ENCODE results near the gene SLC25A22. TPM values are rescaled to one million over a fixed set of nuclear protein-coding genes. Genes with fewer than 3 reads are reported as not detected.

The SLC25A22 gene
- total and polyA plus RNA-seq, 4 donors, result 3.2 to 12.9 (median 7.9) TPM

DNA sequence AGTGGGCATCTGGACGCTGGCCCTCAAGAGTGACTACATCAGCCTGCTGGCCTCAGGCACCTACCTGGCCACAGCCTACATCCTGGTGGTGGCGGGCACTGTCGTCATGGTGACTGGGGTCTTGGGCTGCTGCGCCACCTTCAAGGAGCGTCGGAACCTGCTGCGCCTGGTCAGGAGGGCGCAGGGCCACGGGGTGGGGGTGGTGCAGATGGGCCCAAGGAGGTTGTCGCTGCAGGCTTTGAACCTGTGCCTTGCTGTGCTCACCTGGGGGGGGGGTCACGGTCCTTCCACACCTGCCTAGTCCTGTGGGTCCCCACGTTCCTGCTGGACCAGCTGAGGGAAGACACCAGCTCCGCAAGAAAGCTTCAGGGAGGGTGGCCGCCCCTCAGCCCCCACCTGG is 38.2 kb upstream of the SLC25A22 start:
- Histone ChIP-seq H3K27ac (ENCODE audit: low read depth in 1 of 2, low read length in 2 of 2) (no peak overlapping the region), H3K4me3 (ENCODE audit: low read length in 2 of 2) (no peak overlapping the region), H3K27me3 (ENCODE audit: control insufficient read depth in 1 of 2, insufficient read depth in 2 of 2, low read length in 1 of 2) (no peaks in the 10 kb centered on the region), H3K36me3 (ENCODE audit: control insufficient read depth in 1 of 2, insufficient read depth in 2 of 2, low read length in 1 of 2) (peaks cover 0 to 11% of the 10 kb centered on the region in 2 donors), H3K4me1 (ENCODE audit: control insufficient read depth in 1 of 2, insufficient read depth in 2 of 2, low read length in 2 of 2) (no peaks in the 10 kb centered on the region), H3K9me3 (ENCODE audit: control insufficient read depth, low read length) (no peaks in the 10 kb centered on the region)
- intact Hi-C loops (cut with DNase I), result no loop called here
- DNase-seq (no peak), ATAC-seq (ENCODE audit: low FRiP score) (no peak)
- WGBS, 2 donors, result 83 to 85% methylated on average over 14 of the region's 14 CpGs

DNA sequence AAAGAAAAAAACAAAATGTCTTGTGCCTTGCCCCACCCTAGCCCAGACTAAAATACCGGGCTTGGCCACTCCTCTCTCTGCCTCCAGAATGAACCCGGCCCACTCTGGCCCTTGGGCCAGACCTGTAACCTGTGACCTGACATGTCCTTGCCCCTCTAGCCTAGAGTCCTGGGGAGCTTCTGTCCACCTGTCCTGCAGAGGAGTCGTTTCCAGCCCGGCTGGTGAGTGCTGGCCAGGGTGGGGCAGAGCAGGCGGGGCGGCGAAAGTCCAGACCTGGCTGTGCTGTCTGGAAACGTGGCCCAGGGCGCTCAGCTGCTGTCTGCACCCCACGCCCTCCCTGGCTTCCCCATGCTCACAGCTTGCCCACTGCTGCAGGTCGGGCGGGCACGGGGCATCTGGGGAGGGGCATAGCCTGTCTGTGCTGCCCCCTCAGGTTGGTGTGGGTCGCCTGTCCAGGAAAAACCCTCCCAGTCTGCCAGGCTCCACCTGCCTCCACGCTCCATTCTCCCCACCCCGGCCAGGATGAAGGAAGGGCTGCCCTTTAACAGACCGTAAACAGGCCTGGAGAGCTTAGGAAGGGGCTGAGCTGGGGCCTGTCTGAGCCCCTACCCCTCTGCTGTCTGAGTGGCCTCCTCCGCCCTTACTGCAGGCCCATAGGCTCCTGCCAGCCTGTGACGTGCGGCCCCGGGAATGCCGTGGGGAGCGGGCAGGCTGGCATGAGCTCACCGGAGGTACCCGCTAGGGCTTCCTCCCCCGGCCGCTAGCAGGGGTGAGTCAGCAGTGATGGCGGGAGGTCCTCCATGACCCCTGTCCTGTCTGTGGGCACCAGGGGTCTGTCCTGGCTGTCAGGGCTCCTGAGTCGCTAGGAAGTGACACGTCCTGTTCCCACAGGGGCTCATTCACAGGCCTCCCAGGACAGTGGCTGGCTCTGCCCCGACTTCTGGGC is 36.6 kb upstream of the SLC25A22 start:
- H3K4me3 ChIP-seq (ENCODE audit: low read length in 2 of 2), result no peak overlapping the region
- H3K36me3 ChIP-seq (ENCODE audit: control insufficient read depth in 1 of 2, insufficient read depth in 2 of 2, low read length in 1 of 2), result peaks cover 0 to 11% of the 10 kb centered on the region in 2 donors
- intact Hi-C loops (cut with DNase I), result no loop called here
- DNase-seq (peak; percentile 93 to 96), ATAC-seq (ENCODE audit: low FRiP score) (peak; percentile 71)
- H3K4me1 ChIP-seq (ENCODE audit: control insufficient read depth in 1 of 2, insufficient read depth in 2 of 2, low read length in 2 of 2), result no peaks in the 10 kb centered on the region
- no peaks in the 10 kb centered on the region for H3K27me3 ChIP-seq (ENCODE audit: control insufficient read depth in 1 of 2, insufficient read depth in 2 of 2, low read length in 1 of 2)
- H3K9me3 ChIP-seq (ENCODE audit: control insufficient read depth, low read length), result no peaks in the 10 kb centered on the region
- 1 to 3% methylated on average over 31 of the region's 31 CpGs for WGBS, 2 donors
- H3K27ac ChIP-seq (ENCODE audit: low read depth in 1 of 2, low read length in 2 of 2), result peak overlapping the region; percentile 84 to 90

DNA sequence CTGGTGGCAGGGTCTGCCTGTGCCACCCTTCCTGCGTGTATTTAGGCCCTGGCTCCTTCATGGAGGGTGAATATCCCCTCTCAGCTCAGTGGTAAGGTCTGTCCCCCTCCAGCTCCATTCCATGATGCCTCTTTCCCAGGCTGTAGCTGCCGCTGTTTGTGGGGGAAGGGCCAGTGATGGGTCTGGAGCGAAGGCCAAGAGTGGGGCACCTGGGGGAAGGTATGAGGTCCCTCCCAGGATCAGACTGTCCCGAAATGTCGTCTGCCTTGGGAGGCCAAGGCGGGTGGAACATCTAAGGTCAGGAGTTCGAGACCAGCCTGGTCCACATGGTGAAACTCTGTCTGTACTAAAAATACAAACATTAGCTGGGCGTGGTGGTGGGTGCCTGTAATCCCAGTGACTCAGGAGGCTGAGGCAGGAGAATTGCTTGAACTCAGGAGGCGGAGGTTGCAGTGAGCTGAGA is 35.8 kb upstream of the SLC25A22 start:
- no peaks in the 10 kb centered on the region for H3K4me1 ChIP-seq (ENCODE audit: control insufficient read depth in 1 of 2, insufficient read depth in 2 of 2, low read length in 2 of 2)
- ATAC-seq (ENCODE audit: low FRiP score), result no peak
- intact Hi-C loops (cut with DNase I), result no loop called here

DNA sequence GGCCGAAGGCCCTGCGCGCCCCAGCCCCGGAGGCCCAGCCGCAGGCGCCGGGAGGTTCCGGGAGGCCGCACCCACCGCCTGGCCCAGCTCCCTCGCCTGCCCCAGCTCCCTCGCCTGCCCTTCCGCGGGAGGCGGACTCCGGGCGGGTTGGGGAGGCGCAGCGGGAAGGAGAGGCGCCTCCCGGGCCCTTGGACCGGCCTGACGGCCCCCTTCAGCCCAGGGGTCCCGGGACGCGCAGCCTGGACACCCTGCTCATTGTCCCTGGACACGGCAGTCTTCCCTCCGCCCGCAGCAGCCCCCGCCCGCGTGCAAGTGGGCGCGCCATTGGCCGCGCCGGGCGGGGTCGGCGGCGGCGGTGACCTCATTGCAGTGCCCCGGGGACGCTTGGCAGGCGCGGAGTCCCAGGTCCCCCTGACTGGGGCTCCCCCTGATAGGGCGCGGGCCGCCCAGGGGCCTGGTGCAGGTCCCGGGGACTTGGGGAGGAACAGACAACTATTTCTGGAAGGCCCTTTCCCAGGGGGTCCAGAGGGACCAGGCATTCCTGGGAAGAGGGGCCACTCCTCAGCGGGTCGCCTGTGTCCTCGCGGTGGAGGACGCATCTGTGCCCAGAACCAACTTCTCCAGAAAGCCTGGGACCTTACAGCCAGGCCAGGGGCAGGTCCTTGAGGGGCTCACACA is 35.2 kb upstream of the SLC25A22 start:
- intact Hi-C loops (cut with DNase I), result no loop called here
- Histone ChIP-seq H3K36me3 (ENCODE audit: control insufficient read depth in 1 of 2, insufficient read depth in 2 of 2, low read length in 1 of 2) (peaks cover 0 to 8% of the 10 kb centered on the region in 2 donors), H3K27me3 (ENCODE audit: control insufficient read depth in 1 of 2, insufficient read depth in 2 of 2, low read length in 1 of 2) (no peaks in the 10 kb centered on the region), H3K4me3 (ENCODE audit: low read length in 2 of 2) (peak overlapping the region; percentile 47 to 55), H3K27ac (ENCODE audit: low read depth in 1 of 2, low read length in 2 of 2) (peak overlapping the region; percentile 49 to 95), H3K4me1 (ENCODE audit: control insufficient read depth in 1 of 2, insufficient read depth in 2 of 2, low read length in 2 of 2) (no peaks in the 10 kb centered on the region), H3K9me3 (ENCODE audit: control insufficient read depth, low read length) (no peaks in the 10 kb centered on the region)
- 0% methylated on average over 35 to 55 of the region's 55 CpGs for WGBS, 2 donors
- ATAC-seq (ENCODE audit: low FRiP score) (peak; percentile 9), DNase-seq (peak; percentile 76 to 89)

More for the DNA sequence above, 35.8 kb upstream of the SLC25A22 start:
- no peak for DNase-seq
- no peaks in the 10 kb centered on the region for H3K9me3 ChIP-seq (ENCODE audit: control insufficient read depth, low read length)
- peak overlapping the region; percentile 49 to 95 for H3K27ac ChIP-seq (ENCODE audit: low read depth in 1 of 2, low read length in 2 of 2)
- 8 to 11% methylated on average over 9 of the region's 9 CpGs for WGBS, 2 donors
- peak overlapping the region; percentile 47 to 55 for H3K4me3 ChIP-seq (ENCODE audit: low read length in 2 of 2)
- peaks cover 0 to 11% of the 10 kb centered on the region in 2 donors for H3K36me3 ChIP-seq (ENCODE audit: control insufficient read depth in 1 of 2, insufficient read depth in 2 of 2, low read length in 1 of 2)
- H3K27me3 ChIP-seq (ENCODE audit: control insufficient read depth in 1 of 2, insufficient read depth in 2 of 2, low read length in 1 of 2), result no peaks in the 10 kb centered on the region

DNA sequence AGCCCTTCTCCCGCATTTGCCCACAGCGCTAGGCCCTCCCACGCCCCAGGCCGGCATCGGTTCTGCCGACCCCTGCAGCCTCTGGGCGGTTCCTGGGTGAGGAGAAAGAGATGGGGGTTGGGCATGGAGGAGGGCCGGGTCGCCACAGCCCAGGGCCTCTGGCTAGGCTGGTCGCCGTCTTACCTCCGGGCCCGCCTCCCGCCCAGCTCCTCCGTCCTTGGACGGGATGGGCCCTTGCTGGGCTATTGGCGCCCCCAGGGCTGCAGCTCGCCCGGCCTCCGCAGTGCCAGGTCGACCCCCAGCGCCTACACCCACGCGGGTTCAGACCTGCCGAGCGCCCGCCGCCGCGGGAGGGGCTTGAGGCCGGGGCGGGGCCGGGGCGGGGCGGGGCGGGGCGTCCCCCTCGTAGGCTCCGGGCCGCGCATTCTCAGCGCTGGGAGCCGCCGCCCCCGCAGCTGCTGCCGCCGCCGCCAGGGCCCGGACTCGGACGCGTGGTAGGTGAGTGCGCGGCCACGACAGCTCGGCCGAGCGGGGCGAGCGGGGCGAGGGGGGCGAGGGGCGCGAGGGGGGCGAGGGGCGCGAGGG is 34.5 kb upstream of the SLC25A22 start, which contains the start of gene CD151:
Gene CD151, plus strand, starts transcription at position 424 of the 585 bp plus-strand sequence. CDS start 3,118 bp downstream, outside the sequence.
- Histone ChIP-seq H3K9me3 (ENCODE audit: control insufficient read depth, low read length) (no peaks in the 10 kb centered on the region), H3K4me3 (ENCODE audit: low read length in 2 of 2) (peak within 1 kb of the TSS; percentile 47 to 55), H3K27me3 (ENCODE audit: control insufficient read depth in 1 of 2, insufficient read depth in 2 of 2, low read length in 1 of 2) (no peaks in the 10 kb centered on the region), H3K4me1 (ENCODE audit: control insufficient read depth in 1 of 2, insufficient read depth in 2 of 2, low read length in 2 of 2) (no peaks in the 10 kb centered on the region), H3K36me3 (ENCODE audit: control insufficient read depth in 1 of 2, insufficient read depth in 2 of 2, low read length in 1 of 2) (peaks cover 0 to 4% of the 10 kb centered on the region in 2 donors), H3K27ac (ENCODE audit: low read depth in 1 of 2, low read length in 2 of 2) (peak within 1 kb of the TSS; percentile 49 to 95)
- no peak for DNase-seq
- WGBS, 2 donors, result 1% methylated on average over 41 to 67 of the region's 67 CpGs
- peak; percentile 24 for ATAC-seq (ENCODE audit: low FRiP score)
- intact Hi-C loops (cut with DNase I), result no loop called here

DNA sequence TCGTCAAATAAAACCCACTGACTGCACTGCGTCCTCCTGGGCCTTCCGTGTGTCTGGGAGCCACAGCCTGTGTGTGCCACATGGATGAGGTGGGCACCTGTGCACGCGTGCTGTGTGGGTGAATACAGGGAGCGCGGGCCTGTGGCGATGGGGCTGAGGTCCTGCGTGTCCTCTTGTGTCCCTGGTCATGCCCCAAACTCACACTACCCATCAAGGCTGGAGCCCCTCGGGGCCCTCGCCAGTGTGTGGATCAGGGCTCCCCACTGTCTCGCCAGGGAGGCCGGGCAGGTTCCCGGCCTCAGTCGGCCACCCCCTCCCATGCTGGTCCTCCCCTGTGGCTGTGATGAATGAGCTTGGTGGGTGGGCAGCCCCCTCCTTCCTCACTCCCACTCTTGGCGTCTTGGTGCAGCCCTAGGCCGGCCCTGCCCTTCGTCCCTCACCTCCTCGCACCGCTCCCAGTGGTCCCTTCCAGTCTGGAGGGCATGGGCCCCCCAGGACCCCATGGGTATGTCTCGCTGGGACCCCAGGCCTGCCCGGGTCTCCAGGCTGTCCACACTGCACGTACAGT is 34.0 kb upstream of the SLC25A22 start:
- Histone ChIP-seq H3K4me1 (ENCODE audit: control insufficient read depth in 1 of 2, insufficient read depth in 2 of 2, low read length in 2 of 2) (no peaks in the 10 kb centered on the region), H3K27ac (ENCODE audit: low read depth in 1 of 2, low read length in 2 of 2) (no peak overlapping the region), H3K4me3 (ENCODE audit: low read length in 2 of 2) (peak overlapping the region in 1 of 2 donors; percentile 1), H3K36me3 (ENCODE audit: control insufficient read depth in 1 of 2, insufficient read depth in 2 of 2, low read length in 1 of 2) (peaks cover 0 to under 1% of the 10 kb centered on the region in 2 donors), H3K27me3 (ENCODE audit: control insufficient read depth in 1 of 2, insufficient read depth in 2 of 2, low read length in 1 of 2) (no peaks in the 10 kb centered on the region), H3K9me3 (ENCODE audit: control insufficient read depth, low read length) (no peaks in the 10 kb centered on the region)
- no peak for ATAC-seq (ENCODE audit: low FRiP score)
- 59% methylated on average over 22 to 23 of the region's 23 CpGs for WGBS, 2 donors
- intact Hi-C loops (cut with DNase I), result no loop called here
- no peak for DNase-seq

DNA sequence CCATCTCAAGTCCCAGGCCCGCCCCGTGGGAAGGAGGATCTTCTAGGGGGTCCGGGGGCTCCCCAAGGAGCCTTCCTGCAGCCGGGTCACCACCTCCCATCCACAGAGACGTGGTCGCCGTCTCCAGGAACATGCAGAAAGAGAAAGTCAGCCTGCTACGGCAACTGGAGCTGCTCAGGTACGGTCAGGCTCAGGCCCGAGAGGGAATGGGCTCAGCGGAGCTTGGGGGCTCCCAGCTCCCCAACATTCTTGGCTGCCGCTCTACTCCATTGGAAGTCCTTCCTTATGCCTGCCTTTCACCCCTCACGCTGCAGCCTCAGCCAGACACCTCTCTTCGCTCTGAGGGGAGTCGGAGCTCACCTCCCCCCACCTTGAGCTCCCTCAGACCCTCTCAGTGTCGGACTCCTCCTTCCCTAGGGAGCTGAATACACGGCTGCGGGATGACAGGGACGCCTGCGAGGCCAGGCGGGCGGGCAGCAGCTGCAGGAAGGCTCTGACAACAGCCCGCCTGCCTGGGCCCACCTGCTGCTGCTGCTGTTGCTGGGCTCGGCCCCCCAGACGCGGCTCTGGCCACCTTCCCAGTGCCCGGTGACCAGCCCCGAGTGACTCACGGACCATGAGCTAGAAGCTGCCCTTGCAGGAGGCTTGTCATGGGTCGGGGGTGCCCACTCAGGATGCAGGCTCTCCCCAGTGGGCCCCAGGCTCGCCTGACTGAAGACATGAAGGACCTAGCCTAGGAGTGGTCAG is 33.2 kb upstream of the SLC25A22 start:
- Histone ChIP-seq H3K4me1 (ENCODE audit: control insufficient read depth in 1 of 2, insufficient read depth in 2 of 2, low read length in 2 of 2) (no peaks in the 10 kb centered on the region), H3K9me3 (ENCODE audit: control insufficient read depth, low read length) (no peaks in the 10 kb centered on the region), H3K36me3 (ENCODE audit: control insufficient read depth in 1 of 2, insufficient read depth in 2 of 2, low read length in 1 of 2) (no peaks in the 10 kb centered on the region), H3K27me3 (ENCODE audit: control insufficient read depth in 1 of 2, insufficient read depth in 2 of 2, low read length in 1 of 2) (no peaks in the 10 kb centered on the region), H3K27ac (ENCODE audit: low read depth in 1 of 2, low read length in 2 of 2) (no peak overlapping the region), H3K4me3 (ENCODE audit: low read length in 2 of 2) (no peak overlapping the region)
- WGBS, 2 donors, result 62 to 74% methylated on average over 26 to 31 of the region's 31 CpGs
- DNase-seq (no peak), ATAC-seq (ENCODE audit: low FRiP score) (no peak)
- intact Hi-C loops (cut with DNase I), result no loop called here

Data from aorta (tissue), 5 donors.